ENCODE measurements around the gene CACNB4. TPM values are rescaled to one million over a fixed set of nuclear protein-coding genes. Genes with fewer than 3 reads are reported as not detected.

Gene CACNB4
- total and polyA plus RNA-seq, 9 of the 15 experiments (the other 6 are each of a cell fraction or from before 2014, with no cell fraction given): 0.01 to 0.20 (median 0.04) TPM; not detected in 1

- no peak for TF ChIP-seq MEF2A (IDR thresholded peaks at IDR 0.05; ENCODE audit: control insufficient read depth, low read depth, low read length)
Measured at GRCh38 chr2:151975460-151976414, 123.1 kb downstream of the CACNB4 start (continued).

DNA sequence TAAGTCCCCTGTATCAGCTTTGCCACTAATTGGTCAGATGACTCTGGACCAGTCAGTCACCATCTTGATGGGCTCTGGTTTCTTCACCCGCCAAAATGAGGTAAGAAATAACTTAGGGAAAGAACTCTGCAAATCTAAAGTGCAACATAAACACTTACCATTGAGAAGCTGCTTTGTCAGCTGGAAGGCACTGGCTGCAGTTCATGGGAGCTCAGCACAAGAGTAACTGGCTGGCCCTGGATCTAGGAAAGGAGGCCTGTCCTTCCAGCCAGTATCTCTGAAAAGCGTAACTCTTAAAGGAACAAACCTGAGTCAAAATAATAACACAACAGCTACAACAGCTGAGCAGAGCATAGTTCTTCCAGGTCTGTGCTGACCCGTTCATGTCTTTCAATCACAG is 123.9 kb downstream of the CACNB4 start:
- H3K4me3 ChIP-seq: no peak overlapping the region
- no peak overlapping the region for H2AFZ ChIP-seq (ENCODE audit: low read depth, low read length)
- in situ Hi-C loops (cut with MboI) (no loop called here), intact Hi-C loops (cut with micrococcal nuclease) (no loop called here)
- H3K4me2 ChIP-seq (ENCODE audit: insufficient read depth, low read length): no peak overlapping the region
- no peaks in the 10 kb centered on the region for H3K9me3 ChIP-seq (replicated peaks; ENCODE audit: control insufficient read depth, insufficient read depth, low read depth, low read length)
- ChIA-PET POLR2A (interaction anchor here (0.6 kb wide), 1 partner anchor 58 kb away, joined by 3 read pairs; no protein-coding TSS in a partner anchor), CTCF (ENCODE audit: low intra/inter-chr PET ratio) (no interaction called here)
- H3K27me3 ChIP-seq (ENCODE audit: control insufficient read depth in 2 of 2, insufficient read depth in 2 of 2, low read length in 2 of 2): peaks cover 36 to 39% of the 10 kb centered on the region in 2 experiments
- TF ChIP-seq NRF1 (conservative IDR thresholded peaks at IDR 0.05 in 1 of 2, IDR thresholded peaks at IDR 0.05 in 1 of 2): no peak
- TF ChIP-seq U2AF1 (optimal IDR thresholded peaks at IDR 0.05; ENCODE audit: low read depth, low read length): no peak
- no peak for TF ChIP-seq USF2 (CRISPR knock-in tag; IDR thresholded peaks at IDR 0.05)
- H4K20me1 ChIP-seq (replicated peaks; ENCODE audit: control insufficient read depth, insufficient read depth, low read length): no peaks in the 10 kb centered on the region
- WGBS (ENCODE audit: insufficient coverage, low coverage, missing lambda C conversion rate): 0% methylated on average over 3 of the region's 3 CpGs
- H3K9me1 ChIP-seq (ENCODE audit: control insufficient read depth, insufficient read depth, low read length): no peaks in the 10 kb centered on the region
- no peak for ATAC-seq
- no peaks in the 10 kb centered on the region for H3K79me2 ChIP-seq (ENCODE audit: control insufficient read depth, insufficient read depth, low read length)
- peak; percentile 61 for FAIRE-seq
- DNase-seq (ENCODE audit: extremely low read depth in 1 of 4, low spot score in 3 of 4): no peak
- no peaks in the 10 kb centered on the region for H3K4me1 ChIP-seq (replicated peaks in 1 of 2; ENCODE audit: control insufficient read depth in 2 of 2, insufficient read depth in 2 of 2, low read length in 2 of 2)
- BruUV-seq (replicated peaks): no TSS peak
- no peak overlapping the region for H3K9ac ChIP-seq (ENCODE audit: insufficient read depth in 1 of 2, low read depth in 2 of 2, low read length in 2 of 2)
- no peaks in the 10 kb centered on the region for H3K36me3 ChIP-seq (ENCODE audit: control insufficient read depth, insufficient read depth, low read length)
- no peak overlapping the region for H3K27ac ChIP-seq (ENCODE audit: extremely low read depth, low read depth, low read length)

Measured in K562 (cell line).